GM12878 (cell line): ENCODE data around the gene SHC4. TPM values are rescaled to one million over a fixed set of nuclear protein-coding genes. Genes with fewer than 3 reads are reported as not detected.

ENCODE experiments used
- ATAC-seq: fragments of 200-7000 bp; cut with Tn5 transposase; 3 replicates; pipeline ENCODE4 v1.9.1; 2020; ENCODE audit warnings: mild to moderate bottlenecking, moderate library complexity
- BruUV-seq: library from RNA; stranded (reverse); fragments of 400-500 nt; replicated peaks from 2 replicates; lab custom pipeline; 2021; lab: Mats Ljungman, UMichigan
- CTCF ChIA-PET: fragments of 300-600 bp; sonication (Branson Sonifier 250); formaldehyde crosslinking; extraction: SDS; loops from one replicate; lab custom pipeline; 2021; ENCODE audit warnings: inconsistent platforms; lab: Yijun Ruan, JAX
- POLR2A ChIA-PET: fragments of 350-600 bp; formaldehyde crosslinking; extraction: SDS; loops from one replicate; lab custom pipeline; 2021; ENCODE audit warnings: inconsistent platforms; lab: Charles Lee
- RAD21 ChIA-PET: fragments of 300-600 bp; sonication (Branson Sonifier 250); formaldehyde crosslinking; loops from one replicate; lab custom pipeline; 2023; ENCODE audit warnings: antibody characterized with exemption; ENCODE audit not compliant: unreplicated experiment; lab: Charles Lee
- SMC1A ChIA-PET: fragments of 300-600 bp; sonication (Branson Sonifier 250); formaldehyde crosslinking; loops from one replicate; lab custom pipeline; 2023; ENCODE audit not compliant: unreplicated experiment, uncharacterized antibody; lab: Charles Lee
- DNase-seq: peaks from one replicate; pipeline ENCODE4 v3.0.0-alpha.2; 2011; ENCODE audit warnings: low read depth, low spot score
- FAIRE-seq: peaks from 3 replicates; lab custom pipeline; 2011; peaks lifted over from hg19 to GRCh38; lab: Jason Lieb, UNC
- H2AFZ ChIP-seq: 2 replicates; pipeline ENCODE4 v1.6.0; 2011; ENCODE audit warnings: low read depth, low read length, control low read depth; ENCODE audit not compliant: control insufficient read depth
- H3K27ac ChIP-seq: 2 replicates; pipeline ENCODE4 v1.5.1; 2011; ENCODE audit warnings: control low read depth; ENCODE audit not compliant: control insufficient read depth, insufficient read depth
- H3K27me3 ChIP-seq, 2 experiments: replicated peaks in 1 of 2; 2 replicates each; pipeline versions ENCODE4 v1.6.0 to v1.6.1; 2011; ENCODE audit warnings: low read length in 1 of 2; ENCODE audit not compliant: control insufficient read depth in 2 of 2, insufficient read depth in 2 of 2
- H3K36me3 ChIP-seq, 2 experiments: 2 replicates each; pipeline ENCODE4 v1.5.1; 2011; ENCODE audit warnings: low read length in 1 of 2; ENCODE audit not compliant: control insufficient read depth in 2 of 2, insufficient read depth in 2 of 2
- H3K4me1 ChIP-seq: 2 replicates; pipeline ENCODE4 v1.6.1; 2011; ENCODE audit warnings: mild to moderate bottlenecking, low read length, moderate library complexity, mixed read lengths; ENCODE audit not compliant: control insufficient read depth, insufficient read depth
- H3K4me2 ChIP-seq: 2 replicates; pipeline ENCODE4 v1.6.0; 2011; ENCODE audit warnings: control low read depth; ENCODE audit not compliant: control insufficient read depth, insufficient read depth
- H3K4me3 ChIP-seq: fragments of 200-600 bp; sonication (generic); 2 replicates; pipeline ENCODE4 v1.5.1; 2016
- H3K79me2 ChIP-seq: 2 replicates; pipeline ENCODE4 v1.6.0; 2011; ENCODE audit warnings: low read length; ENCODE audit not compliant: control insufficient read depth, insufficient read depth
- H3K9ac ChIP-seq: 2 replicates; pipeline ENCODE4 v1.8.0; 2011; ENCODE audit warnings: low read length, control low read depth, mixed read lengths; ENCODE audit not compliant: control insufficient read depth, insufficient read depth
- H3K9me3 ChIP-seq: replicated peaks from 3 replicates; pipeline ENCODE4 v1.5.1; 2011; ENCODE audit warnings: mild to moderate bottlenecking, low read length; ENCODE audit not compliant: control insufficient read depth, insufficient read depth
- H4K20me1 ChIP-seq: 2 replicates; pipeline ENCODE4 v1.6.0; 2011; ENCODE audit not compliant: control insufficient read depth, insufficient read depth
- FOXK2 ChIP-seq: fragments of 450-650 bp; IDR thresholded peaks from 2 replicates; pipeline ENCODE4 v1.6.1; 2017; ENCODE audit warnings: mild to moderate bottlenecking, moderate library complexity
- GABPA ChIP-seq: IDR thresholded peaks from 2 replicates; pipeline ENCODE4 v1.6.1; 2014; ENCODE audit warnings: antibody characterized with exemption, low read depth, mild to moderate bottlenecking, inconsistent platforms
- IRF4 ChIP-seq: IDR thresholded peaks from 2 replicates; pipeline ENCODE4 v1.6.1; 2011; ENCODE audit warnings: low read depth, low read length
- JUND ChIP-seq: IDR thresholded peaks from 2 replicates; pipeline ENCODE4 v1.6.1; 2012; ENCODE audit warnings: low read depth, mild to moderate bottlenecking, low read length, improper control_type of control experiment, moderate library complexity
- PRDM15 ChIP-seq: fragments of 450-650 bp; formaldehyde crosslinking; IDR thresholded peaks from 2 replicates; pipeline ENCODE4 v1.4.0; 2020; ENCODE audit warnings: mild to moderate bottlenecking, moderate library complexity
- RB1 ChIP-seq: fragments of 450-650 bp; formaldehyde crosslinking; IDR thresholded peaks from 2 replicates; pipeline ENCODE4 v1.6.1; 2017; ENCODE audit warnings: mild to moderate bottlenecking, borderline replicate concordance
- ZSCAN29 ChIP-seq: fragments of 450-650 bp; IDR thresholded peaks from 2 replicates; pipeline ENCODE4 v1.6.1; 2017; ENCODE audit warnings: mild to moderate bottlenecking, moderate library complexity
- WGBS: methylation state at CpG from one replicate; pipeline ENCODE4 v1.1.6; 2016; ENCODE audit warnings: low lambda C conversion rate; ENCODE audit not compliant: insufficient replicate concordance, insufficient coverage; ENCODE audit errors: missing lambda C conversion rate; 5-methylcytosine and 5-hydroxymethylcytosine counted together
- in situ Hi-C: fragments of 300-500 bp; cut with MboI; formaldehyde crosslinking; loops from 9 replicates; pipeline ENCODE4 v1.14.3; 2018; ENCODE audit warnings: mixed read lengths
- intact Hi-C: fragments of 100-400 bp; cut with micrococcal nuclease; formaldehyde crosslinking; loops from one replicate; pipeline ENCODE4 v1.14.2; 2022; ENCODE audit not compliant: unreplicated experiment
- polyA plus RNA-seq, 11 experiments: library from polyadenylated mRNA; depleted of rRNA in 4 of 11; unstranded in 6 of 11; stranded (reverse) in 5 of 11; fragments of >200 nt; fragmentation: Nextera tagmentation in 4 of 11; fragmentation: Illumina TruSeq in 1 of 11; extraction: Ambion mirVana in 4 of 11; extraction: Trizol in 1 of 11; gene quantifications; 1 replicate in 1 of 11; 2 replicates in 10 of 11; pipeline versions ENCODE4 v1.2.1 to v1.2.3, GENCODE V29; 2011 to 2016; ENCODE audit warnings: inconsistent platforms in 2 of 11, missing spikeins in 2 of 11, low read depth in 1 of 11
- total RNA-seq, 4 experiments: library from RNA; depleted of rRNA in 3 of 4; stranded (reverse); fragments of >200 nt in 3 of 4; fragmentation: Illumina TruSeq in 1 of 4; extraction: Trizol in 1 of 4; gene quantifications; 2 replicates each; pipeline versions ENCODE4 v1.2.1 to v1.2.3, GENCODE V29; 2013 to 2021

Gene SHC4
- total and polyA plus RNA-seq, 10 of the 15 experiments (the other 5 are each of a cell fraction or from before 2014, with no cell fraction given): 0.04 to 0.87 (median 0.14) TPM

DNA sequence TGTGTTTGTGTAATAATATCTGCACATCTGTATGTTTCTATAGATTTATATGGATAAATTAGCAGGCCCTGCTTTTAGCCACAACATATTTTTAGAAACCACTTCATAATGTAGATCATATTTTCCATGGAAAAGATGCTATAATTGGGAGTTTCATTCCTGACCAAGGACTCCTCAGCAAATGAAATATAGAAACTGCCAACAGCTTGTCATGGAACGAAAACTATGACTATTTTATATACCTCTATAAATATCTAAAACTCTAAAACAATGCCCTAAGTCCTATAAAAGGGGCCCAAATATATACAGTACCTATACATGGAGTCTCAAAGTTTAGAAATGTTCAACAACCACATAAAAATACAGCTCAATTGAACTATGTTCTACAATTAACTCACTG is 57.9 kb downstream of the SHC4 start:
- no peak overlapping the region for H3K27ac ChIP-seq
- no peaks in the 10 kb centered on the region for H3K27me3 ChIP-seq
- CTCF ChIA-PET: interaction anchor here (0.6 to 1.8 kb wide), 4 partner anchors 18 to 240 kb away, joined by 3 to 8 read pairs (median 5); no protein-coding TSS in a partner anchor
- no peaks in the 10 kb centered on the region for H3K36me3 ChIP-seq
- DNase-seq (no peak), ATAC-seq (no peak), FAIRE-seq (no peak)
- SMC1A ChIA-PET: interaction anchor here (1.4 to 1.6 kb wide), 3 partner anchors 16 to 88 kb away, joined by 3 to 4 read pairs (median 4); no protein-coding TSS in a partner anchor
- no peak overlapping the region for H3K4me3 ChIP-seq
- H2AFZ ChIP-seq: no peak overlapping the region
- no peak overlapping the region for H3K4me2 ChIP-seq
- no peak for TF ChIP-seq PRDM15 (CRISPR knock-in tag)
- no peak for TF ChIP-seq ZSCAN29
- TF ChIP-seq IRF4: no peak
- no peak for TF ChIP-seq JUND
- TF ChIP-seq RB1: no peak
- TF ChIP-seq FOXK2: no peak
- TF ChIP-seq GABPA: no peak
- intact Hi-C loops: no loop called here
- no peaks in the 10 kb centered on the region for H3K9me3 ChIP-seq
- in situ Hi-C loops: no loop called here
- POLR2A ChIA-PET: interaction anchor here (1.4 kb wide), 1 partner anchor 95 kb away, joined by 3 read pairs; the partner anchor contains the start of gene CEP152
- BruUV-seq: no TSS peak
- no peaks in the 10 kb centered on the region for H3K79me2 ChIP-seq
- 4% methylated on average over 1 of the region's 1 CpG for WGBS
- H3K4me1 ChIP-seq: no peaks in the 10 kb centered on the region
- RAD21 ChIA-PET: interaction anchor here (0.7 to 1.5 kb wide), 4 partner anchors 9 to 547 kb away, joined by 3 to 5 read pairs (median 3); no protein-coding TSS in a partner anchor
- H3K9ac ChIP-seq: no peak overlapping the region
- no peaks in the 10 kb centered on the region for H4K20me1 ChIP-seq
